Measurements from ENCODE around the gene ZNF587. TPM values are rescaled to one million over a fixed set of nuclear protein-coding genes. Genes with fewer than 3 reads are reported as not detected.
A peak's percentile ranks its signal among the peaks of the same experiment; 100 is the strongest.
"Not testable (repeated sequence)": the region's sequence is repeated elsewhere in the genome, so short reads cannot be mapped to it uniquely, and the experiment has no call there.

Gene ZNF587
- total and polyA plus RNA-seq, 10 donors: 3.9 to 46.5 (median 33.9) TPM

DNA sequence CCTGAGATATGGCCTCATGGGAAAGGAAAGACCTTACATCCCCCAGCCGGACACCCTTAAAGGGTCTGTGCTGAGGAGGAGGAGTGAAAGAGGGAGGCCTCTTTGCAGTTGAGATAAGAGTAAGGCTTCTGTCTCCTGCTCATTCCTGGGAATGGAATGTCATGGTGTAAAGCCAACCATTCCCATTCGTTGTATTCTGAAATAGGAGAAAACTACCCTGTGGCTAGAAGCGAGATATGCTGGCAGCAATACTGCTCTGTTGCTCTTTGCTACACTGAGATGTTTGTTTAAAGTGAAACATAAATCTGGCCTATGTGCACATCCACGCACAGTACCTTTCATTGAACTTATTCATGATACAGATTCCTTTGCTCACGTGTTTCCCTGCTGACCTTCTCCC, 20.3 kb upstream of the ZNF587 start:
- 82 to 95% (median 90%) methylated on average over 5 of the region's 5 CpGs for WGBS, 5 donors
- Histone ChIP-seq H3K27ac (peak overlapping the region in 1 of 8 donors; percentile 76), H3K4me3 (no peak overlapping the region), H3K9me3 (no peaks in the 10 kb centered on the region), H3K4me1 (peaks cover 0 to 26% (median 11%) of the 10 kb centered on the region in 6 donors), H3K36me3 (peaks cover 0 to 46% (median 2%) of the 10 kb centered on the region in 6 donors), H3K27me3 (replicated peaks in 1 of 7) (no peaks in the 10 kb centered on the region)
- intact Hi-C loops (cut with DNase I; ENCODE audit: low total_unique reads): no loop called here
- TF ChIP-seq POLR2AphosphoS5 (IDR thresholded peaks at IDR 0.05) (no peak), POLR2A (IDR thresholded peaks at IDR 0.05) (no peak)
- TF ChIP-seq, protein P1, sequence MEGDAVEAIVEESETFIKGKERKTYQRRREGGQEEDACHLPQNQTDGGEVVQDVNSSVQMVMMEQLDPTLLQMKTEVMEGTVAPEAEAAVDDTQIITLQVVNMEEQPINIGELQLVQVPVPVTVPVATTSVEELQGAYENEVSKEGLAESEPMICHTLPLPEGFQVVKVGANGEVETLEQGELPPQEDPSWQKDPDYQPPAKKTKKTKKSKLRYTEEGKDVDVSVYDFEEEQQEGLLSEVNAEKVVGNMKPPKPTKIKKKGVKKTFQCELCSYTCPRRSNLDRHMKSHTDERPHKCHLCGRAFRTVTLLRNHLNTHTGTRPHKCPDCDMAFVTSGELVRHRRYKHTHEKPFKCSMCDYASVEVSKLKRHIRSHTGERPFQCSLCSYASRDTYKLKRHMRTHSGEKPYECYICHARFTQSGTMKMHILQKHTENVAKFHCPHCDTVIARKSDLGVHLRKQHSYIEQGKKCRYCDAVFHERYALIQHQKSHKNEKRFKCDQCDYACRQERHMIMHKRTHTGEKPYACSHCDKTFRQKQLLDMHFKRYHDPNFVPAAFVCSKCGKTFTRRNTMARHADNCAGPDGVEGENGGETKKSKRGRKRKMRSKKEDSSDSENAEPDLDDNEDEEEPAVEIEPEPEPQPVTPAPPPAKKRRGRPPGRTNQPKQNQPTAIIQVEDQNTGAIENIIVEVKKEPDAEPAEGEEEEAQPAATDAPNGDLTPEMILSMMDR (IDR thresholded peaks at IDR 0.05 in 8 of 11, conservative IDR thresholded peaks at IDR 0.05 in 3 of 11): no peak
- no peak for DNase-seq

- no peaks in the 10 kb centered on the region for H3K27me3 ChIP-seq (replicated peaks in 1 of 7)
- WGBS, 5 donors: 46 to 77% (median 49%) methylated on average over 14 to 22 of the region's 22 CpGs
- TF ChIP-seq POLR2AphosphoS5 (IDR thresholded peaks at IDR 0.05) (peak; percentile 66 to 72 (median 71)), POLR2A (IDR thresholded peaks at IDR 0.05) (no peak)
- TF ChIP-seq, protein P1 (IDR thresholded peaks at IDR 0.05 in 8 of 11, conservative IDR thresholded peaks at IDR 0.05 in 3 of 11): peak in 7 of 11 experiments; percentile 10 to 51 (median 28)
- H3K4me1 ChIP-seq: peaks cover 0 to 26% (median 11%) of the 10 kb centered on the region in 6 donors
- intact Hi-C loops (cut with DNase I; ENCODE audit: low total_unique reads): no loop called here
- H3K27ac ChIP-seq: peak within 1 kb of the TSS in 7 of 8 donors; percentile 51 to 83 (median 73)
- peak within 1 kb of the TSS; percentile 5 to 68 (median 38) for H3K4me3 ChIP-seq
- no peaks in the 10 kb centered on the region for H3K9me3 ChIP-seq
- H3K36me3 ChIP-seq: peaks cover 0 to 40% (median 2%) of the 10 kb centered on the region in 6 donors
- peak; percentile 84 for DNase-seq
These were observed 19.5 kb upstream of the ZNF587 start, which contains the start of gene ZNF587B for GRCh38 chr19:57830071-57830602. TSS of gene ZNF587B (plus strand) at chr19:57830299. CDS start at chr19:57830529, 230 bp downstream.

DNA sequence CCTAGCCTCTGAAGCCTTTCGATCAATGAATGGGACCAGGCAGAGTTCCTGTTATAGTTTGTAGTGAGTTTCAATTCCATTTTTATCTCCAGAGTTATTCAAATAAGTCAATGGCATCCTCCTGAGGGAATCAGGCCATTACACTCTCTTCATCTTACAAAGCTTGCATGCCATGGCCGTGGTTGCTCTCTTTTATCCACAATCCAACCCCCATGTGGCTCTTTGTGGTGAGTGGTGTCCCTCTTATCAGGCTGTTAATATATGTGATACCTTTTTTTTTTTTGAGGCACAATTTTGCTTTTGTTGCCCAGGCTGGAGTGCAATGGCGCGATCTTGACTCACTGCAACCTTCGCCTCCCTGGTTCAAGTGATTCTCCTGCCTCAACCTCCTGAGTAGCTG, 12.7 kb upstream of the ZNF587 start:
- H3K27me3 ChIP-seq (replicated peaks in 1 of 7); H3K9me3 ChIP-seq; H3K27ac ChIP-seq; H3K4me3 ChIP-seq; DNase-seq; intact Hi-C loops (cut with DNase I; ENCODE audit: low total_unique reads): not testable (repeated sequence)
- WGBS, 5 donors: 91 to 97% (median 93%) methylated on average over 5 of the region's 5 CpGs
- Histone ChIP-seq H3K4me1 (peaks cover 0 to 13% (median 2%) of the 10 kb centered on the region in 6 donors), H3K36me3 (peaks cover 0 to 59% (median 12%) of the 10 kb centered on the region in 6 donors)

GRCh38 chr19:57838622-57839191, 11.0 kb upstream of the ZNF587 start:
- H3K9me3 ChIP-seq; H3K27ac ChIP-seq; intact Hi-C loops (cut with DNase I; ENCODE audit: low total_unique reads); H3K27me3 ChIP-seq (replicated peaks in 1 of 7); H3K4me3 ChIP-seq; DNase-seq: not testable (repeated sequence)
- H3K36me3 ChIP-seq: peaks cover 0 to 73% (median 21%) of the 10 kb centered on the region in 6 donors
- WGBS, 5 donors: 79 to 83% (median 81%) methylated on average over 4 to 5 of the region's 5 CpGs
- peaks cover 0 to 10% (median 0%) of the 10 kb centered on the region in 6 donors for H3K4me1 ChIP-seq

- intact Hi-C loops (cut with DNase I; ENCODE audit: low total_unique reads): no loop called here
- Histone ChIP-seq H3K9me3 (no peaks in the 10 kb centered on the region), H3K4me3 (no peak overlapping the region), H3K27me3 (replicated peaks in 1 of 7) (no peaks in the 10 kb centered on the region), H3K27ac (no peak overlapping the region), H3K4me1 (peaks cover 0 to 10% (median 0%) of the 10 kb centered on the region in 6 donors), H3K36me3 (peaks cover 0 to 97% (median 22%) of the 10 kb centered on the region in 6 donors)
- no peak for TF ChIP-seq POLR2A (IDR thresholded peaks at IDR 0.05)
- no peak for TF ChIP-seq POLR2AphosphoS5 (IDR thresholded peaks at IDR 0.05)
- TF ChIP-seq, protein P1 (IDR thresholded peaks at IDR 0.05 in 8 of 11, conservative IDR thresholded peaks at IDR 0.05 in 3 of 11): no peak
- WGBS, 5 donors: 77 to 90% (median 83%) methylated on average over 5 to 6 of the region's 6 CpGs
- no peak for DNase-seq
These were observed 8.4 kb upstream of the ZNF587 start for GRCh38 chr19:57841122-57841763.

Measured in spleen (tissue), 11 donors.